ENCODE data around the gene C16orf82.

C16orf82 gene

DNA sequence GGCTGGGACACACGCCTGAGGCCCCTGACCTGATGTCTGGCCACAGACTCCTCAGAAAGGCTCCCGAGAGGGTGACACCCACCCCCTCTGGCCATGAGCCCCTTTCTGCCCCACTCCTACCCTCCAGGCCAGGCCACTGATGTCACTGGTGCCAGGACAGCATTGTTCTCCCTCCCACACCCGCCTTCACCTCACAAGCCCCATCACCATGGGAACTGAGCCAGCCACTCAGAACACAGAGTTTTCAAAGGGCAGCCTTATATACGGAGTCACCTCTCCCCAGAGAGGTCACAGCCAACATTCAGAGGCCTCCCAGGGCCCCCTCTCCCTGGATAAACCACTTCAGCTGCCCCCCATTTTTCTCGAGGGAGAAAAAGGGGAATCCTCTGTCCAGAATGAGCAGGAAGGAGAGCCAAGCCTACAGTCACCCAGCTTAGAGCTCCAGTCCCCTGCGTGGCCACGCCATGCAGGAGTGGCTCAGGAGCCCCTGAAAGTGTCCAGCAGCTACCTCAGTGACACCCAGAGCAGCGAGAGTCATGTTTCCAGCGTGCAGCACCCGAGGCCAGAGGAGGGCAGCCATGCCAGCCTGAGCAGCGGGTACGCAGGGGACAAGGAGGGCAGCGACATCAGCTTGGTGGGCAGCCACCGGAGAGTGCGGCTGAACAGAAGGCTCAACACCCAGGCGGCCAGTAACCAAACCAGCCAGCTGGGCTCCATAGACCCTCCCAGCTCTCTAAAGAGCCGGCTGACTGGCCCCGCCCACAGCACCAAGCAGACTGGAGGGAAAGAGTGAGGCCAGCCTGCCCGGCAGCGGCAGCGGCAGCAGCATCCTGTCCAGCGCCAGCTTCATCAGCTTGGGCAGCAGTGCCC lies at the start of gene C16orf82:
Gene C16orf82 (plus strand): TSS at position 260 of the 870 bp plus-strand sequence.
- Histone ChIP-seq H3K4me1 (ENCODE audit: control insufficient read depth, insufficient read depth, low read length) (no peaks in the 10 kb centered on the region), H3K4me3 (ENCODE audit: low read length) (no peak within 1 kb of the TSS), H3K9ac (ENCODE audit: low read length) (no peak within 1 kb of the TSS), H3K36me3 (ENCODE audit: control insufficient read depth, insufficient read depth, low read length) (no peaks in the 10 kb centered on the region), H3K27me3 (ENCODE audit: control insufficient read depth, insufficient read depth, low read length) (peaks cover 4% of the 10 kb centered on the region), H3K27ac (ENCODE audit: low read depth, low read length) (no peak within 1 kb of the TSS)

DNA sequence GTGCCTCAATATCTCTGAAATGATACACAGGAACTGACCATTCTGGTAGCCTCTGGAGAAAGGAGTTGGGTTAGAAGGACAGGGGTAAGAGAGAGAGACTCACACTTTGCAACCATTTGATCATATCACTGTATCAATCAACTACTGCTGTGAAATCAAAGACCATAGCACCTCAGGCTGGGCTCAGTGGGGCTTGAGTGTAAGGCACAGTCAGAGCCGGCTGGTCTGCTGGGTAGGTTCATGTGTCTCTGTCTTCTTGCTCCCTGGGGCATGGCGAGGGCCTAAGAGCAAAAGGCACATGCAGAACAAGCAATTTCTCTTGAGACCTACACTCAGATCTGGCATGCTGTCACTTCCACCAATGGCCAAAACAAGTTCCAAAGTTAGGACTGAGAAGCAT lies 46.7 kb upstream of the C16orf82 start:
- Histone ChIP-seq H3K27ac (ENCODE audit: low read depth, low read length) (no peak overlapping the region), H3K27me3 (ENCODE audit: control insufficient read depth, insufficient read depth, low read length) (no peaks in the 10 kb centered on the region), H3K4me3 (ENCODE audit: low read length) (no peak overlapping the region), H3K9ac (ENCODE audit: low read length) (no peak overlapping the region), H3K36me3 (ENCODE audit: control insufficient read depth, insufficient read depth, low read length) (no peaks in the 10 kb centered on the region), H3K4me1 (ENCODE audit: control insufficient read depth, insufficient read depth, low read length) (no peaks in the 10 kb centered on the region)

DNA sequence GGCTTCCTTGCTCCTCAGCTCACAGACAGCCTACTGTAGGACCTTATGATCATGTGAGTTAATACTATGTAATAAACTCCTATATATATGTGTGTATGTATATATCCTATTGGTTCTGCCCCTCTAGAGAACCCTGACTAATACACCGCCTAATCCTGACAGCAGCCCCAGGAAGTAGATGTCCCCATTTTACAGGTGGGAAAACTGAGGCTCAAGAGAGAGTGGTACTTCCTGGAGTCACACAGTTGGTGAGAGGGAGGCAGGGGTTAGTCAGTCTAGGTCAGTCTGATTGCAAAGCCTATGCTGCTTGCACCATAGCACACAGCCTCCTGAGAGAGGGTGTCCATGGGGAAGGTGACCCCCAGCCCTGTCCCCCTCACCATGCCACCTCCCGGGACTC lies 42.7 kb upstream of the C16orf82 start:
- Histone ChIP-seq H3K27me3 (ENCODE audit: control insufficient read depth, insufficient read depth, low read length) (no peaks in the 10 kb centered on the region), H3K9ac (ENCODE audit: low read length) (no peak overlapping the region), H3K4me1 (ENCODE audit: control insufficient read depth, insufficient read depth, low read length) (no peaks in the 10 kb centered on the region), H3K36me3 (ENCODE audit: control insufficient read depth, insufficient read depth, low read length) (no peaks in the 10 kb centered on the region), H3K27ac (ENCODE audit: low read depth, low read length) (no peak overlapping the region), H3K4me3 (ENCODE audit: low read length) (no peak overlapping the region)

DNA sequence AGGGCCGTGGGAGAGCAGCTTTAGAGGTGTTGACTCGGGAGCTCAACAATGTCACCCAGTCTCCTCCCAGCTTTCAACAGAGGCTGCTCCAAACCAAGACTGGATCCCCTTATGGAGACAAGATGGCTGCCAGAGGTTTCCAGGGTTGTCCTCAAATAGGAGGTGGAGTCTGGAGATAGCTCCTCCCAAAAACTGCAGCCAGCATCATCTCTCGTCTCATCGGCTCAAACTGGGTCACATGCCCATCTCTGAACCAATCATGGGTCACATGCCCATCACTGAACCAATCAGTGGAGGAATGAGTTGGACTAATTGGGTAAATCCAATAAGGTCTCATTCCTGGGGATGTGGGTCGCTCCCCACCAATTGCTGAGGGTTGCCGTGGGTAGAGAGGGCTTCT lies 41.1 kb upstream of the C16orf82 start:
- no peaks in the 10 kb centered on the region for H3K4me1 ChIP-seq (ENCODE audit: control insufficient read depth, insufficient read depth, low read length)
- H3K27ac ChIP-seq (ENCODE audit: low read depth, low read length) = no peak overlapping the region
- no peak overlapping the region for H3K4me3 ChIP-seq (ENCODE audit: low read length)
- H3K36me3 ChIP-seq (ENCODE audit: control insufficient read depth, insufficient read depth, low read length) = no peaks in the 10 kb centered on the region
- H3K27me3 ChIP-seq (ENCODE audit: control insufficient read depth, insufficient read depth, low read length) = no peaks in the 10 kb centered on the region
- no peak overlapping the region for H3K9ac ChIP-seq (ENCODE audit: low read length)

DNA sequence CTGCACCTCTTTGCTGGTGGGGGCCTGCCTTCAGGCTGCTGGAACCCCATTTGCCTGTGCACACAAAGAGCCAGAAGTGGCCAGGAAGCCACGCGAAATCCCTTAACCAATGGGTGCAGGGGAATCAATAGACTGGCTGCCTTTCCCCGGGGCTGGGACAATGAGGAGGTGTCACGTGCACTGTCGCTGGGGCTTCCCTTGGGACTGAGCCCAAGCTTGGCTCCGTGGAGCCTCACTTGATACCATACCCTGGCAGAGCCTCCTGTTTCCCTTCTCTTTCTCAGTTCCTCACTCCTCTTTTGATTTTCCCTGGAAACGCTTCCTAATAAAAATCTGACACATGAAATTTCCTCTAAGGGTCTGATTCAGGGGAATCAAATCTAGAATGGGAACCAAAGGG lies 38.8 kb upstream of the C16orf82 start:
- Histone ChIP-seq H3K4me1 (ENCODE audit: control insufficient read depth, insufficient read depth, low read length) (no peaks in the 10 kb centered on the region), H3K4me3 (ENCODE audit: low read length) (no peak overlapping the region), H3K27ac (ENCODE audit: low read depth, low read length) (no peak overlapping the region), H3K27me3 (ENCODE audit: control insufficient read depth, insufficient read depth, low read length) (no peaks in the 10 kb centered on the region), H3K36me3 (ENCODE audit: control insufficient read depth, insufficient read depth, low read length) (no peaks in the 10 kb centered on the region), H3K9ac (ENCODE audit: low read length) (no peak overlapping the region)

DNA sequence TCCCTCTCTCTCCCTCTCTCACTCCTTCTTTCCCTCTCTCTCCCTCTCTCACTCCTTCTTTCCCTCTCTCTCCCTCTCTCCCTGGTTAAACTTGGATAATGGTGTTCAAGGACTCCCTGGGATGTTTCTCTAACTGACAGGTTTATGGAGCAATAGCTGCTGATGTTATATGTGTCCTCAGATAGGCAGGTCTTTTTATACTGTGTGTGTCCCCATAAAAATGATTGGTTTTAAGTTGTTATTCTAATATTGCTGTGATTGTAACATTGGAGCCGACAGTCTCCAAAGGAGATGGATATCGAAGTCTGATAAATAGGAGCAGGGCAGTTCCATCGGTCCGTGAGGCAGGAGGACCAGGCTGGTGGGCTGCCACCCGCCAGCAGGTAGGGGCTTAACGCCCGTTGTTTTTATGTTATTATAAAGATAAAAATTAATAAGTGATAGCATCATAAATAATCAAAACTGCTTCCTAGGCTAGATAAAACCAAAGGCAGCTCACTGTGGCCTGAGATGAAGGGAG lies 38.1 kb upstream of the C16orf82 start:
- Histone ChIP-seq H3K27ac (ENCODE audit: low read depth, low read length) (no peak overlapping the region), H3K27me3 (ENCODE audit: control insufficient read depth, insufficient read depth, low read length) (no peaks in the 10 kb centered on the region), H3K9ac (ENCODE audit: low read length) (no peak overlapping the region), H3K4me1 (ENCODE audit: control insufficient read depth, insufficient read depth, low read length) (no peaks in the 10 kb centered on the region), H3K4me3 (ENCODE audit: low read length) (no peak overlapping the region), H3K36me3 (ENCODE audit: control insufficient read depth, insufficient read depth, low read length) (no peaks in the 10 kb centered on the region)

DNA sequence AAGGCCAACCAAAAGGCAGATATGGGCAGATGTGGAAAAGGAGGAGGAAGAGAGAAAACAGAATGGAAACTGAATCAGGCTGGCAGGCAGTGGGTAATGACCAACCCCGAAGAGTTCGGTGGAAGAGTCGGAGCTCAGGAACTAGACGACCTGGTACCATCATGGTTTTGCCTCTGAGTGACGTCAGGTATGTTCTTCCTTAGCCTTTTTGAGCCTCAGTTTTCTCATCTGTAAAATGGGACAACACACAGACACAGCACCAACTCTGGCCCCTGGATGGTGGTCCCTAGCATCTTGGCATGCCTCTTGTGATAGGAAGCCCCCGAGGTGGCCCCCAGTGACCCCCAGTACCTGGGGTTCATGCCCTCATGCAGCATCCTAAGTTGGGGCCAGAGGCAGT lies 37.2 kb upstream of the C16orf82 start:
- no peak overlapping the region for H3K27ac ChIP-seq (ENCODE audit: low read depth, low read length)
- no peaks in the 10 kb centered on the region for H3K27me3 ChIP-seq (ENCODE audit: control insufficient read depth, insufficient read depth, low read length)
- H3K36me3 ChIP-seq (ENCODE audit: control insufficient read depth, insufficient read depth, low read length) = no peaks in the 10 kb centered on the region
- H3K4me1 ChIP-seq (ENCODE audit: control insufficient read depth, insufficient read depth, low read length) = no peaks in the 10 kb centered on the region
- H3K9ac ChIP-seq (ENCODE audit: low read length) = no peak overlapping the region
- no peak overlapping the region for H3K4me3 ChIP-seq (ENCODE audit: low read length)

DNA sequence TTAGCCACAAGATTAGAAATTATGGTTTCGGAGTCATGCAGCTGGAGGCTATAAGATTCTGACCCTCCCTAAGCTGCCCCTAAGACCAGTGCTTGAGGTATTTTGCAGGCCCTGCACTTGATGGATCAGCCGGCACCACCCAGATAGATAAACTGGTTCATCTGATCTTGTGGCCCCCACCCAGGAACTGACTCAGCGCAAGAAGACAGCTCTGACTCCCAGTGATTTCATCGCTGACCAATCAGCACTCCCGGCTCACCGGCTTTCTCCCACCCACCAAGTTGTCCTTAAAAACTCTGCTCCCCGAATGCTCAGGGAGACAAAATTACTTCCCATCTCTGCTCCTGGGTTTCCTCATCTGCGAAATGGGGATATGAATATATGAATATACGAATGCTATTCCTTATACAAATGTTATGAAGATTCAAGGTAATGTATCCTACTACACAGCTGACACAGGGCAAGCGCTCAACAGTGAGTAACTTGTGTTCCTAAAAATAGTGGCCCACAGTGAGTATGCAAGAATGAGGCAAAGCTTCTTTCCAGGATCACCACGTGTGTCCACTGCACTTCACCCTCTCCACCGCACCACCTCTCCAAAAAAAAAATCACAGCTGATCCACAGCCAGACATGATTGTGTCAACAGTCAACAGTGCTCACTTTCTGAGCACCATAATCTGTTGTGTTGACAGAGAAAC lies 33.3 kb upstream of the C16orf82 start:
- Histone ChIP-seq H3K27me3 (ENCODE audit: control insufficient read depth, insufficient read depth, low read length) (no peaks in the 10 kb centered on the region), H3K4me3 (ENCODE audit: low read length) (no peak overlapping the region), H3K36me3 (ENCODE audit: control insufficient read depth, insufficient read depth, low read length) (no peaks in the 10 kb centered on the region), H3K9ac (ENCODE audit: low read length) (no peak overlapping the region), H3K4me1 (ENCODE audit: control insufficient read depth, insufficient read depth, low read length) (no peaks in the 10 kb centered on the region), H3K27ac (ENCODE audit: low read depth, low read length) (no peak overlapping the region)

DNA sequence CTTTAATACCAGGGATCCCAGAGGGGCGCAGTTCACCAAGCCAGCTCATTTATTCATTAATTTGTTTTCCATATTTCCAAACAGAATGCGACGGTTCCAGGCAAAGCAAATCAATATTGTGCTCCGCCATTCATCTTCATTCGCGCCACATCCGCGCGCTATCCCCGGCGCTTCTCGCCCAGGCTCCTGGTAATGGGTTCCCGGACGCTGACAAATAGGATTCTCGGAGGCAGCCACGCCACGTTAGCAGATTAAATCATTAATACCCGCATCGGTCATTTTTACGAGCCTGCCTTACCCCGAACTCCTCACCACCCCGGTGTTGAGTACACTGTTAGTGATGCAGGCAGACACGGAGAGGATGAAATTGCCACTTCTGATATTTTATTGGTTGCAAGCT lies 26.0 kb upstream of the C16orf82 start:
- Histone ChIP-seq H3K27me3 (ENCODE audit: control insufficient read depth, insufficient read depth, low read length) (no peaks in the 10 kb centered on the region), H3K4me3 (ENCODE audit: low read length) (no peak overlapping the region), H3K9ac (ENCODE audit: low read length) (no peak overlapping the region), H3K36me3 (ENCODE audit: control insufficient read depth, insufficient read depth, low read length) (no peaks in the 10 kb centered on the region), H3K4me1 (ENCODE audit: control insufficient read depth, insufficient read depth, low read length) (no peaks in the 10 kb centered on the region), H3K27ac (ENCODE audit: low read depth, low read length) (no peak overlapping the region)

DNA sequence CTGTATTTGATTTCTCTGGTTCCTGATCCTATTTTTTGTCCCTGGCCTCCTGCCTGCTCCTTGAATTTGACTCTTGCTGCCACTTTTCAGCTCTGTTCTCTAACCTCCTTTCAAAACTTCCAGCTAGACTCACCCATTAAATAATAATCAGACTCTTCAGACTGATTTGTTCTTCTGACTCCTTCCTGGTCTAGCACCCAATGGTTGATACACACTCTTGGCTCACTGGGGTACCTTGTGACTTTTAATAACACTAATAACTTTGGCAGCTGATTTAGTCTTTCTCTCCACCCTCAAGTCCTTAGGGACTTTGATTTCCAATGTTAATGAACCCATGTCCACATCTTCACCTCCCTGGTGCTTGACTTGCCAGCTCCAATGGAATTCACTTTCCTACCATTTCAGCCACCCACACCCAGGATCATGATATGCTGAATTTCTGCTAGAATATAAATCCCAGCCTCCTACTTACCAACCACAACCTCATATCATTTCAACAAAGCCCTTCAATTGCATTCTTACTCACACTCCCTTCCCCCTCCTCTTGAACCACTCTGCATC lies 19.7 kb upstream of the C16orf82 start:
- Histone ChIP-seq H3K27me3 (ENCODE audit: control insufficient read depth, insufficient read depth, low read length) (no peaks in the 10 kb centered on the region), H3K9ac (ENCODE audit: low read length) (no peak overlapping the region), H3K4me3 (ENCODE audit: low read length) (no peak overlapping the region), H3K4me1 (ENCODE audit: control insufficient read depth, insufficient read depth, low read length) (no peaks in the 10 kb centered on the region), H3K27ac (ENCODE audit: low read depth, low read length) (no peak overlapping the region), H3K36me3 (ENCODE audit: control insufficient read depth, insufficient read depth, low read length) (no peaks in the 10 kb centered on the region)

DNA sequence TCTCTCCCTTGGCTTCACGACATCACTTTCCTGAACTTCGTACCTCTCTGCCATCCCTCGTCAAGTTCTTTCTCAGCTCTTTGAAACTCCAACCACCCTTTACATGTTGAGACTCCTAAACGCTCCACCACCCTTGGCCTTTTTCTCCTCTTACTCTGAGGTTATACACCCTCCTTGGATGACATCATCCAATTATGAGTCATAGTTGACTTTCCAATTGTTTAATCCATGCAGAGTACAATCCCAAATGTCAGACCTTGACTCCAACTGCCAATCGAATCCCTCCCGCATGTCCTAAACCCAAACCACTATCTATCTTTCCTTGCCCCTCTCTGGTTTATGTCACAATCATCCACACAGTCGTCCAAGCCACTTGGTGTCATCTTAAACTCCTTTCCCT lies 18.4 kb upstream of the C16orf82 start:
- no peak overlapping the region for H3K27ac ChIP-seq (ENCODE audit: low read depth, low read length)
- no peaks in the 10 kb centered on the region for H3K36me3 ChIP-seq (ENCODE audit: control insufficient read depth, insufficient read depth, low read length)
- H3K9ac ChIP-seq (ENCODE audit: low read length) = no peak overlapping the region
- H3K4me3 ChIP-seq (ENCODE audit: low read length) = no peak overlapping the region
- H3K4me1 ChIP-seq (ENCODE audit: control insufficient read depth, insufficient read depth, low read length) = no peaks in the 10 kb centered on the region
- H3K27me3 ChIP-seq (ENCODE audit: control insufficient read depth, insufficient read depth, low read length) = no peaks in the 10 kb centered on the region

DNA sequence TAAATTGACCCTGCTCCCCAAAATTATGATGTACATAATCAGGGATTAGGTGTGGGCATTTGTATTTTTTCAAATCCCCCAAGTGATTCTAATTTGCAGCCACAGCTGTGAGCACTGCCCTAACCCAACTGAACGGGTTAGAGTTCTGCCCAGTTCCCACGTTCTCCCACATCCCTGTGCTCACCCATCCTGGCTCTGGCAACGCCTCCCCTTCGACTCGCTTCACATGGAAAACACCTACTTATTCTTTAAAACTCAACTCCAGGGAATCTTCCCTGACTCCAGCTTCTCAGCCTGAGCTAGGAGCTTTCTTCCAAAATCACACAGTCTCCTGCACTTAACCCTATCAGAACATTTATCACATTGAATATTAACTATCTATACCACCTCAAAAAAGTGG lies 17.6 kb upstream of the C16orf82 start:
- Histone ChIP-seq H3K4me1 (ENCODE audit: control insufficient read depth, insufficient read depth, low read length) (no peaks in the 10 kb centered on the region), H3K27me3 (ENCODE audit: control insufficient read depth, insufficient read depth, low read length) (no peaks in the 10 kb centered on the region), H3K4me3 (ENCODE audit: low read length) (no peak overlapping the region), H3K27ac (ENCODE audit: low read depth, low read length) (no peak overlapping the region), H3K9ac (ENCODE audit: low read length) (no peak overlapping the region), H3K36me3 (ENCODE audit: control insufficient read depth, insufficient read depth, low read length) (no peaks in the 10 kb centered on the region)

Data from rectal smooth muscle tissue (tissue), 1 donor.